Naive thymus-derived CD8-positive, alpha-beta T cell (primary cell): ENCODE measurements around the gene SUGCT. TPM values are rescaled to one million over a fixed set of nuclear protein-coding genes. Genes with fewer than 3 reads are reported as not detected.
"Not testable (repeated sequence)": the region's sequence is repeated elsewhere in the genome, so short reads cannot be mapped to it uniquely, and the experiment has no call there.

ENCODE experiments used
- ATAC-seq, 2 donors: fragments of 150-1000 bp; cut with Tn5 transposase in 1 of 2; sonication (Bioruptor Pico), chemical (Tn5 transposase) in 1 of 2; 1 replicate in 1 of 2; 2 replicates in 1 of 2; pipeline ENCODE4 v1.10.0; 2021; ENCODE audit warnings: mild to moderate bottlenecking in 2 of 2, moderate library complexity in 2 of 2
- POLR2A ChIA-PET: fragments of 350-600 bp; sonication (Branson Sonifier 250); formaldehyde crosslinking; loops from one replicate; lab custom pipeline; 2021; ENCODE audit warnings: antibody characterized with exemption; lab: Charles Lee
- DNase-seq, 10 donors: peaks; one replicate each; pipeline versions ENCODE4 v3.0.0 to v3.0.0-alpha.2; 2020 to 2022
- H3K27ac Mint-ChIP-seq, 10 donors: one replicate each; pipeline ENCODE4 v1.8.0; 2020 to 2022; ENCODE audit warnings: mild to moderate bottlenecking in 10 of 10, mixed read lengths in 10 of 10, moderate library complexity in 4 of 10, inconsistent platforms in 1 of 10
- H3K27me3 Mint-ChIP-seq, 5 donors: one replicate each; pipeline ENCODE4 v1.8.0; 2021 to 2022; ENCODE audit warnings: mixed read lengths in 5 of 5
- H3K36me3 Mint-ChIP-seq, 3 donors: one replicate each; pipeline ENCODE4 v1.8.0; 2020 to 2022; ENCODE audit warnings: mixed read lengths in 3 of 3, mild to moderate bottlenecking in 2 of 3, inconsistent platforms in 1 of 3
- H3K4me1 Mint-ChIP-seq, 4 donors: one replicate each; pipeline ENCODE4 v1.8.0; 2021 to 2022; ENCODE audit warnings: mixed read lengths in 4 of 4
- H3K4me3 Mint-ChIP-seq, 10 donors: one replicate each; pipeline ENCODE4 v1.8.0; 2020 to 2022; ENCODE audit warnings: mild to moderate bottlenecking in 10 of 10, mixed read lengths in 10 of 10, moderate library complexity in 6 of 10, inconsistent platforms in 1 of 10
- H3K9me3 Mint-ChIP-seq, 9 donors: one replicate each; pipeline ENCODE4 v1.8.0; 2020 to 2022; ENCODE audit warnings: mixed read lengths in 9 of 9, mild to moderate bottlenecking in 3 of 9, inconsistent platforms in 1 of 9, moderate library complexity in 1 of 9
- polyA plus RNA-seq, 3 donors: library from polyadenylated mRNA; unstranded; fragments of 300-500 nt; fragmentation: Illumina TruSeq; gene quantifications; one replicate each; pipeline ENCODE4 v1.2.3, GENCODE V29; 2021
- total RNA-seq, 8 experiments: library from RNA in 2 of 8; stranded (reverse) in 2 of 8; gene quantifications; one replicate each; pipeline ENCODE4 v1.2.3 and lab custom pipeline; 2021 to 2026

The SUGCT gene
- total and polyA plus RNA-seq, 5 experiments from 2014 or later = 1.3 to 3.6 (median 2.1) TPM

- Mint-ChIP-seq H3K36me3 (peaks cover 0 to 21% (median 11%) of the 10 kb centered on the region in 3 donors), H3K27me3 (no peaks in the 10 kb centered on the region), H3K4me1 (no peaks in the 10 kb centered on the region), H3K9me3 (no peaks in the 10 kb centered on the region), H3K27ac (no peak overlapping the region), H3K4me3 (no peak overlapping the region)
- DNase-seq (no peak), ATAC-seq (no peak)
- POLR2A ChIA-PET = no interaction called here
Observed at GRCh38 chr7:40213856-40214255, 79.1 kb downstream of the SUGCT start.

- peaks cover 0 to 25% (median 14%) of the 10 kb centered on the region in 3 donors for H3K36me3 Mint-ChIP-seq
- ATAC-seq, H3K9me3 Mint-ChIP-seq, H3K4me1 Mint-ChIP-seq, H3K27ac Mint-ChIP-seq, DNase-seq, H3K4me3 Mint-ChIP-seq, POLR2A ChIA-PET, H3K27me3 Mint-ChIP-seq: not testable (repeated sequence)
Observed at GRCh38 chr7:40218612-40219011, 83.8 kb downstream of the SUGCT start.

- POLR2A ChIA-PET = no interaction called here
- Mint-ChIP-seq H3K4me3 (no peak overlapping the region), H3K4me1 (no peaks in the 10 kb centered on the region), H3K9me3 (no peaks in the 10 kb centered on the region), H3K27me3 (no peaks in the 10 kb centered on the region), H3K36me3 (peaks cover 0 to 25% (median 14%) of the 10 kb centered on the region in 3 donors), H3K27ac (no peak overlapping the region)
- ATAC-seq (no peak), DNase-seq (no peak)
Observed at GRCh38 chr7:40219917-40220316, 85.1 kb downstream of the SUGCT start.

GRCh38 chr7:40220421-40220911, 85.7 kb downstream of the SUGCT start:
- no peaks in the 10 kb centered on the region for H3K4me1 Mint-ChIP-seq
- no peak for DNase-seq
- no peak overlapping the region for H3K4me3 Mint-ChIP-seq
- H3K36me3 Mint-ChIP-seq = peaks cover 0 to 25% (median 14%) of the 10 kb centered on the region in 3 donors
- H3K27me3 Mint-ChIP-seq = no peaks in the 10 kb centered on the region
- POLR2A ChIA-PET = no interaction called here
- no peaks in the 10 kb centered on the region for H3K9me3 Mint-ChIP-seq
- ATAC-seq = no peak
- no peak overlapping the region for H3K27ac Mint-ChIP-seq

- ATAC-seq = no peak
Observed at GRCh38 chr7:40221836-40222235, 87.0 kb downstream of the SUGCT start.

GRCh38 chr7:40223451-40224127, 88.8 kb downstream of the SUGCT start:
- no peak for DNase-seq
- POLR2A ChIA-PET = no interaction called here
- Mint-ChIP-seq H3K4me1 (no peaks in the 10 kb centered on the region), H3K27me3 (no peaks in the 10 kb centered on the region), H3K27ac (no peak overlapping the region), H3K4me3 (no peak overlapping the region), H3K36me3 (peaks cover 0 to 9% (median 5%) of the 10 kb centered on the region in 3 donors), H3K9me3 (no peaks in the 10 kb centered on the region)
- no peak for ATAC-seq

More at GRCh38 chr7:40221836-40222235, 87.0 kb downstream of the SUGCT start:
- POLR2A ChIA-PET = no interaction called here
- no peaks in the 10 kb centered on the region for H3K9me3 Mint-ChIP-seq
- no peak overlapping the region for H3K4me3 Mint-ChIP-seq
- peaks cover 0 to 24% (median 14%) of the 10 kb centered on the region in 3 donors for H3K36me3 Mint-ChIP-seq
- no peaks in the 10 kb centered on the region for H3K27me3 Mint-ChIP-seq
- no peak for DNase-seq
- no peaks in the 10 kb centered on the region for H3K4me1 Mint-ChIP-seq
- peak overlapping the region in 1 of 10 donors; percentile 4 for H3K27ac Mint-ChIP-seq

GRCh38 chr7:40230101-40230500, 95.3 kb downstream of the SUGCT start:
- no peak for DNase-seq
- Mint-ChIP-seq H3K9me3 (no peaks in the 10 kb centered on the region), H3K4me1 (peaks cover 1 to 10% (median 6%) of the 10 kb centered on the region in 4 donors), H3K4me3 (no peak overlapping the region), H3K36me3 (no peaks in the 10 kb centered on the region), H3K27me3 (no peaks in the 10 kb centered on the region), H3K27ac (no peak overlapping the region)
- ATAC-seq = no peak
- POLR2A ChIA-PET = no interaction called here

- POLR2A ChIA-PET = no interaction called here
- no peak for DNase-seq
- no peaks in the 10 kb centered on the region for H3K27me3 Mint-ChIP-seq
- no peak for ATAC-seq
- H3K4me3 Mint-ChIP-seq = no peak overlapping the region
- peaks cover 1 to 10% (median 6%) of the 10 kb centered on the region in 4 donors for H3K4me1 Mint-ChIP-seq
- peak overlapping the region in 1 of 10 donors; percentile 4 for H3K27ac Mint-ChIP-seq
- H3K36me3 Mint-ChIP-seq = no peaks in the 10 kb centered on the region
- H3K9me3 Mint-ChIP-seq = no peaks in the 10 kb centered on the region
Observed at GRCh38 chr7:40231796-40232195, 97.0 kb downstream of the SUGCT start.

GRCh38 chr7:40232242-40232893, 97.6 kb downstream of the SUGCT start:
- ATAC-seq (no peak), DNase-seq (peak in 3 of 10 donors; percentile 15 to 26 (median 22))
- no peaks in the 10 kb centered on the region for H3K36me3 Mint-ChIP-seq
- no peak overlapping the region for H3K4me3 Mint-ChIP-seq
- H3K27me3 Mint-ChIP-seq = no peaks in the 10 kb centered on the region
- no peaks in the 10 kb centered on the region for H3K9me3 Mint-ChIP-seq
- H3K4me1 Mint-ChIP-seq = peaks cover 1 to 10% (median 6%) of the 10 kb centered on the region in 4 donors
- POLR2A ChIA-PET = no interaction called here
- H3K27ac Mint-ChIP-seq = peak overlapping the region in 3 of 10 donors; percentile 4 to 33 (median 5)

- H3K4me1 Mint-ChIP-seq = peaks cover 1 to 10% (median 6%) of the 10 kb centered on the region in 4 donors
- no peak for ATAC-seq
- H3K27me3 Mint-ChIP-seq = no peaks in the 10 kb centered on the region
- H3K27ac Mint-ChIP-seq = peak overlapping the region in 9 of 10 donors; percentile 11 to 88 (median 72)
- no peak overlapping the region for H3K4me3 Mint-ChIP-seq
- peak in 2 of 10 donors; percentile 4 to 5 for DNase-seq
- POLR2A ChIA-PET = no interaction called here
- no peaks in the 10 kb centered on the region for H3K9me3 Mint-ChIP-seq
- peaks cover 0 to 2% (median 0%) of the 10 kb centered on the region in 3 donors for H3K36me3 Mint-ChIP-seq
Observed at GRCh38 chr7:40234046-40234445, 99.2 kb downstream of the SUGCT start.

GRCh38 chr7:40234666-40235065, 99.9 kb downstream of the SUGCT start:
- no peak for DNase-seq
- H3K4me3 Mint-ChIP-seq = no peak overlapping the region
- POLR2A ChIA-PET = no interaction called here
- no peaks in the 10 kb centered on the region for H3K9me3 Mint-ChIP-seq
- H3K27ac Mint-ChIP-seq = no peak overlapping the region
- peaks cover 0 to 2% (median 0%) of the 10 kb centered on the region in 3 donors for H3K36me3 Mint-ChIP-seq
- peaks cover 1 to 10% (median 6%) of the 10 kb centered on the region in 4 donors for H3K4me1 Mint-ChIP-seq
- no peaks in the 10 kb centered on the region for H3K27me3 Mint-ChIP-seq
- ATAC-seq = no peak

- H3K36me3 Mint-ChIP-seq = peaks cover 0 to 2% (median 0%) of the 10 kb centered on the region in 3 donors
Observed at GRCh38 chr7:40237731-40238130, 102.9 kb downstream of the SUGCT start.

GRCh38 chr7:40239755-40240303, 105.0 kb downstream of the SUGCT start:
- H3K4me1 Mint-ChIP-seq = no peaks in the 10 kb centered on the region
- H3K4me3 Mint-ChIP-seq = no peak overlapping the region
- H3K27ac Mint-ChIP-seq = no peak overlapping the region
- no peaks in the 10 kb centered on the region for H3K9me3 Mint-ChIP-seq
- ATAC-seq (no peak), DNase-seq (no peak)
- POLR2A ChIA-PET = no interaction called here
- H3K36me3 Mint-ChIP-seq = peaks cover 0 to 2% (median 0%) of the 10 kb centered on the region in 3 donors
- no peaks in the 10 kb centered on the region for H3K27me3 Mint-ChIP-seq

More at GRCh38 chr7:40237731-40238130, 102.9 kb downstream of the SUGCT start:
- H3K4me1 Mint-ChIP-seq = peaks cover 0 to 8% (median 5%) of the 10 kb centered on the region in 4 donors
- H3K27ac Mint-ChIP-seq = no peak overlapping the region
- no peak overlapping the region for H3K4me3 Mint-ChIP-seq
- POLR2A ChIA-PET = no interaction called here
- ATAC-seq (no peak), DNase-seq (no peak)
- no peaks in the 10 kb centered on the region for H3K9me3 Mint-ChIP-seq
- H3K27me3 Mint-ChIP-seq = no peaks in the 10 kb centered on the region
